CD8-positive, alpha-beta memory T cell (primary cell): ENCODE results near the gene SVIL. TPM values are rescaled to one million over a fixed set of nuclear protein-coding genes. Genes with fewer than 3 reads are reported as not detected.
A peak's percentile ranks its signal among the peaks of the same experiment; 100 is the strongest.
"Not testable (repeated sequence)": the region's sequence is repeated elsewhere in the genome, so short reads cannot be mapped to it uniquely, and the experiment has no call there.

Experiments used
- CTCF ChIA-PET: fragments of 350-600 bp; sonication (Branson Sonifier 250); formaldehyde crosslinking; loops from one replicate; lab custom pipeline; 2021; ENCODE audit warnings: antibody characterized with exemption; lab: Charles Lee
- POLR2A ChIA-PET: fragments of 350-600 bp; sonication (Branson Sonifier 250); formaldehyde crosslinking; loops from one replicate; lab custom pipeline; 2021; ENCODE audit warnings: antibody characterized with exemption; lab: Charles Lee
- DNase-seq, 5 donors: peaks; one replicate each; pipeline versions ENCODE4 v3.0.0 to v3.0.0-alpha.2; 2020 to 2022; ENCODE audit warnings: mixed read lengths in 1 of 5
- H3K27ac ChIP-seq: one replicate; pipeline ENCODE4 v1.7.0; 2013; ENCODE audit warnings: low read depth, mild to moderate bottlenecking, low read length, moderate library complexity
- H3K27me3 ChIP-seq: 2 replicates; pipeline ENCODE4 v1.7.0; 2013; ENCODE audit warnings: low read length, mild to moderate bottlenecking; ENCODE audit not compliant: insufficient read depth, poor library complexity, severe bottlenecking
- H3K36me3 ChIP-seq: 2 replicates; pipeline ENCODE4 v1.7.0; 2013; ENCODE audit warnings: mild to moderate bottlenecking, low read length, moderate library complexity; ENCODE audit not compliant: insufficient read depth
- H3K4me1 ChIP-seq: 2 replicates; pipeline ENCODE4 v1.7.0; 2013; ENCODE audit warnings: mild to moderate bottlenecking, low read length, moderate library complexity; ENCODE audit not compliant: insufficient read depth
- H3K4me3 ChIP-seq: 2 replicates; pipeline ENCODE4 v1.7.0; 2013; ENCODE audit warnings: mild to moderate bottlenecking, low read length
- H3K9me3 ChIP-seq: 2 replicates; pipeline ENCODE4 v1.7.0; 2013; ENCODE audit warnings: mild to moderate bottlenecking, low read length
- H3K27ac Mint-ChIP-seq, 8 donors: one replicate each; pipeline ENCODE4 v1.8.0; 2020 to 2021; ENCODE audit warnings: mixed read lengths in 8 of 8, mild to moderate bottlenecking in 6 of 8, inconsistent platforms in 3 of 8, moderate library complexity in 3 of 8
- H3K27me3 Mint-ChIP-seq, 2 donors: one replicate each; pipeline ENCODE4 v1.8.0; 2020 to 2021; ENCODE audit warnings: mixed read lengths in 2 of 2, mild to moderate bottlenecking in 1 of 2, moderate library complexity in 1 of 2
- H3K36me3 Mint-ChIP-seq, 3 donors: one replicate each; pipeline ENCODE4 v1.8.0; 2020 to 2021; ENCODE audit warnings: mixed read lengths in 3 of 3, inconsistent platforms in 1 of 3, mild to moderate bottlenecking in 1 of 3
- H3K4me1 Mint-ChIP-seq, 3 donors: one replicate each; pipeline ENCODE4 v1.8.0; 2020 to 2021; ENCODE audit warnings: mixed read lengths in 3 of 3, inconsistent platforms in 1 of 3, mild to moderate bottlenecking in 1 of 3
- H3K4me3 Mint-ChIP-seq, 7 donors: one replicate each; pipeline ENCODE4 v1.8.0; 2020 to 2021; ENCODE audit warnings: mixed read lengths in 7 of 7, mild to moderate bottlenecking in 6 of 7, moderate library complexity in 4 of 7, inconsistent platforms in 2 of 7
- H3K9me3 Mint-ChIP-seq, 5 donors: one replicate each; pipeline ENCODE4 v1.8.0; 2020 to 2022; ENCODE audit warnings: mixed read lengths in 5 of 5, mild to moderate bottlenecking in 3 of 5, moderate library complexity in 2 of 5, inconsistent platforms in 1 of 5
- polyA plus RNA-seq: library from polyadenylated mRNA; unstranded; fragments of 300-500 nt; fragmentation: Illumina TruSeq; gene quantifications from one replicate; pipeline ENCODE4 v1.2.3, GENCODE V29; 2021
- total RNA-seq, 2 experiments: library from RNA; stranded (reverse); gene quantifications; one replicate each; pipeline ENCODE4 v1.2.3, GENCODE V29; 2021

The SVIL gene
- total and polyA plus RNA-seq, 3 experiments from 2014 or later = 4.2 to 9.2 (median 5.9) TPM

DNA sequence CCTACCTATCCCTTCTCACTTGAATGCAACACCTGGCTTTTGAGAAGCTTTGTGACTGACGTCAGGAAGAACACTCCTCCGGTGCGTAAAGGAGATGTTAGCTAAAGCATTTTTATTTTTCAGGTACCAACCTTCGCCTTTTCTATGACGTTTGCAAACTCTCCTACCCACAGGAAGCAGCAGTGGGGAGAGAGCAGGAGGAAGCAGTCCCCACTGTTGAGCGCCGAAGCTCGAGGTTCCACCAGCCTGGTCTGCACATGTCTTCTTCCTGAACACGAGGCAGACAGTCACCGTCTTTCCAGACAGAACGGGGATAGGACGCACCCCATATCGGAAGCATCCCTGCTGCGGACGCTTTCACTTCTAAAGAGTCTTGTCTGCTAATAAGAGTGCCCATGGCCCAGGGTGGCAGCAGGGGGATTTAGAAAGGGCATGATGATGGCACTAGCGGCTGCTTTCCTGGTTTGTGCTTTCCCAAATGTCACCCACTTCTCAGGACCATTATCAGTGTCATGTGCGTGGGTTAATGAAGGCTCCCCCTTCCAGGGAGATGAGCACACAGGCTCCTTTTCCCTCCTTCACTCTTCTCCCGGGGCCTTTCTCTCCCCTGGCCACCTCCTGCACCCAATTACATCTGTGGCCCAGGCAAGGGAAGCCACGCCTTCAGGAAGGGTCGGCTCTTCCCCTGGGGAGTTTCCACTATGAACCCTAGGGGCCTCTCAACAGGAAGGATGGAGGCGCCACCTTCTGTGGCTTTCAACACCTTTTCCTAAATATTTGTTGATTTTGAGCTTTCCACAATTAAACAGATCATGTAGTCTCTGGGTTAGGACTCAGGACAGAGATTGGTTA, 147.5 kb downstream of the SVIL start:
- Mint-ChIP-seq H3K27ac (peak overlapping the region in 1 of 8 donors; percentile 26), H3K36me3 (peaks cover 16 to 53% (median 20%) of the 10 kb centered on the region in 3 donors), H3K4me3 (peak overlapping the region in 1 of 7 donors; percentile 15), H3K4me1 (peaks cover 15 to 24% (median 16%) of the 10 kb centered on the region in 3 donors)
- H3K27me3 Mint-ChIP-seq, H3K9me3 Mint-ChIP-seq, H3K9me3 ChIP-seq, H3K36me3 ChIP-seq, H3K4me1 ChIP-seq, H3K4me3 ChIP-seq, H3K27ac ChIP-seq, POLR2A ChIA-PET, H3K27me3 ChIP-seq: not testable (repeated sequence)
- CTCF ChIA-PET = interaction anchor here (0.5 to 1.5 kb wide), 2 partner anchors 9 to 101 kb away, joined by 3 to 5 read pairs; no protein-coding TSS in a partner anchor
- peak in 1 of 5 donors; percentile 33 for DNase-seq

DNA sequence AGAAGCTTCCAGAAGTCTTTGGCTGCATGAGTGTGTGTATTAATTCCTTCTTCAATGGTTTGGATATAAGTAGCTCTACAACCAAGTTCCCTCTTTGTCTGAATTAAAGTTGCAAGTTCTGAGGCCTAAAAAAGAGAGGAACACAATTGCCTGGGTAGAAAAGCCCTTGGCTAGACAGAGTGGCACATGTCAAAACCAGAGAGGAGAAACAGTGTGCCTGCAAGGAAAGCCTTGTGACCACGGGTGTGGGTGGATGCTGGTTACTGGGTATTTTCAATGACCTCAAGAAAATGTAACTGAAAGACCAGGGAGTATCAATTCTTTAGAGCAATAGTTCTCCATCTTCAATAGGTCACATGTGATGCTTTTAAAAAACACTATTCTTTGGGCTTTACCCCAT, 148.3 kb downstream of the SVIL start:
- no peaks in the 10 kb centered on the region for H3K9me3 Mint-ChIP-seq
- H3K27ac ChIP-seq = no peak overlapping the region
- ChIA-PET CTCF (interaction anchor here (1.5 kb wide), 1 partner anchor 10 kb away, joined by 5 read pairs; no protein-coding TSS in a partner anchor), POLR2A (no interaction called here)
- no peaks in the 10 kb centered on the region for H3K27me3 ChIP-seq
- peaks cover 16 to 24% (median 16%) of the 10 kb centered on the region in 3 donors for H3K4me1 Mint-ChIP-seq
- H3K9me3 ChIP-seq = no peaks in the 10 kb centered on the region
- H3K27ac Mint-ChIP-seq = peak overlapping the region in 1 of 8 donors; percentile 21
- H3K4me3 Mint-ChIP-seq = no peak overlapping the region
- H3K4me1 ChIP-seq = peaks cover 8% of the 10 kb centered on the region
- H3K4me3 ChIP-seq = no peak overlapping the region
- DNase-seq = no peak
- no peaks in the 10 kb centered on the region for H3K36me3 ChIP-seq
- H3K27me3 Mint-ChIP-seq = no peaks in the 10 kb centered on the region
- peaks cover 16 to 46% (median 17%) of the 10 kb centered on the region in 3 donors for H3K36me3 Mint-ChIP-seq

DNA sequence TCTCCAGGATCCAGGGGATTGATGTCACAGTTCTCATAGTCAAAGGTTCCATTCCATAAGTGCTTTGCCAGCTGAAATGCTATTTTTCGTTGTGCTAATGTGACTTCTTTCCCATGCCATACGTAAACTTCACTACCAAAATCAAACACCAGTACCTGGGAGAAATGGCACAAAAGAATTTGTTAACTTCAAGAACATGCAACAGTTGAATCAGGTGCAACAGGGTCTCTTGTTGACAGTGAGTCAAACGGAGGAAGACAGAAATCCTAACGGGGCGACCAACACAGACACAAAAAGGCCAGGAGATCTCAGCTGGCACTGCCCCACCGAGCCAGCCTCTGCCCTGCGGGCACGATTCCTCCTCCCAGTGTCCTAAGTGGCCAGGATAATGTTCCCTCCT, 150.1 kb downstream of the SVIL start:
- H3K27me3 ChIP-seq, DNase-seq, H3K4me3 Mint-ChIP-seq, H3K9me3 Mint-ChIP-seq, POLR2A ChIA-PET, H3K27ac ChIP-seq, CTCF ChIA-PET, H3K36me3 ChIP-seq, H3K27me3 Mint-ChIP-seq, H3K4me3 ChIP-seq, H3K9me3 ChIP-seq, H3K27ac Mint-ChIP-seq, H3K4me1 ChIP-seq: not testable (repeated sequence)
- Mint-ChIP-seq H3K4me1 (peaks cover 16 to 24% (median 16%) of the 10 kb centered on the region in 3 donors), H3K36me3 (peaks cover 11 to 49% (median 13%) of the 10 kb centered on the region in 3 donors)

DNA sequence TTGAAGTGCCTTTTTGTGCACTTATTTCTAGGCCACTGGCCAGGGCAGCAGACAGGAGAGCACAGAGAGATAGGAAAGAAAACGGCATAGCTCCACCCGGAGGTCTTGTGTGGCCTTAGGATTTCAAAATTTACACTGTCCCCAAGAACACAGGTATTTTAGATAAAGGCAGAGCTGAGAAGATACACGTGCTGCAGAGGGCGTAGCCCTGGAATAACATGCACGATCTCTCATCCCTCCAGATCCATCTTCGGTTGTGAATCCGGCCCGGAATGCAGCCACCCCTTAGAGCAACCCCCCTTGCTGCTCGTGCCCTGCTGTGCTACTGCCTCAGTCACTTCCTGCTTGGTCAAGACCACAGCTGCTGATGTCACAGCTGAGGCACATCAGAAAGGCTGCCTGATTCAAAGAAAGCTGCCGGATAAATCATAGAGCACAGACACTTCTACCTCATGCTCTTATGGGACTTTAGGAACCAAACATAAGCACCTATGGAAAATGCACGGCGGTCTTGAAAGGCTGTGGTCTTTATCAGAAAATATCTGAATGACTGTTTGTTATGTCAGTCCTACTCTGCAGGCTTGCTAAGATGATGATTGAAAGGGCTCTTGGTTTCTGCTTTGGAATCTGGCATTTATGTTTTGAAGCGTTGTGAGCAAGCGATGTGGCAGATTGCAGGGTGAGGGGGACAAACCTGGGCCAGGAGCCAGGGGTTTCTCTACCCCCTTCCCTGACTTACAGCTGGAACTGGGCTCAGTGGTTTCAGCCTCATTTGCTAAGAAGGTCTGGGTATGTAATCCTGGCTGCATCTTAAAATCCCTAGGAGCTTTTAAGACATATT, 152.0 kb downstream of the SVIL start:
- peak overlapping the region in 7 of 8 donors; percentile 7 to 87 (median 56) for H3K27ac Mint-ChIP-seq
- peaks cover 16 to 24% (median 16%) of the 10 kb centered on the region in 3 donors for H3K4me1 Mint-ChIP-seq
- H3K4me3 Mint-ChIP-seq = peak overlapping the region in 5 of 7 donors; percentile 2 to 61 (median 24)
- no peaks in the 10 kb centered on the region for H3K36me3 ChIP-seq
- H3K27me3 Mint-ChIP-seq = no peaks in the 10 kb centered on the region
- no peaks in the 10 kb centered on the region for H3K27me3 ChIP-seq
- ChIA-PET CTCF (interaction anchor here (1.0 kb wide), 1 partner anchor 14 kb away, joined by 5 read pairs; no protein-coding TSS in a partner anchor), POLR2A (no interaction called here)
- no peaks in the 10 kb centered on the region for H3K9me3 Mint-ChIP-seq
- peak in 2 of 5 donors; percentile 5 to 33 for DNase-seq
- H3K4me3 ChIP-seq = no peak overlapping the region
- H3K9me3 ChIP-seq = no peaks in the 10 kb centered on the region
- H3K27ac ChIP-seq = no peak overlapping the region
- H3K4me1 ChIP-seq = peaks cover 8% of the 10 kb centered on the region
- H3K36me3 Mint-ChIP-seq = peaks cover 4 to 41% (median 9%) of the 10 kb centered on the region in 3 donors

DNA sequence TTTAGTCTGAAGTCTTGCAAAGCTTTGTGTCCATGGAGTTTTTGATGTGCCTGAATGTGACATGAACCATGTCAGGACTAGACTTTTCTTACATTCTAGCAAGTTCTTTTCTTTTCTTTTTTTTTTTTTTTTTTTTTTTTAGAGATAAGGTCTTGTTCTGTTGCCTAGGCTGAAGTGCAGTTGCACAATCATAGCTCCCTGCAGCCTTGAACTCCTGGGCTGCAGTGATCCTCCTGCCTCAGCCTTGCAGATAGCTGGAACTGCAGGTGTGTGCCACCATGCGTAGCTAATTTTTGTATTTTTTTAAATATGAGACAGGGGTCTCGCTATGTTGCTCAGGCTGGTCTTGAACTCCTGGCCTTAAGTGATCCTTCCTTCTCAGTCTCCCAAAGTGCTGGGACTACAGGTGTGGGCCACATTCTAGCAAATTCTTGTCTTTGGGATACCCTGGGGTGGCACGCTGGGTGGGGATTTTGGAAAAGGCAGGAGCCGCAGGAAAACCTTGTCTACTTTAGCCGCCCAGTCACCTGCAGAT, 152.8 kb downstream of the SVIL start:
- no peaks in the 10 kb centered on the region for H3K9me3 Mint-ChIP-seq
- CTCF ChIA-PET = interaction anchor here (0.7 kb wide), 1 partner anchor 12 kb away, joined by 3 read pairs; no protein-coding TSS in a partner anchor
- no peak overlapping the region for H3K4me3 Mint-ChIP-seq
- H3K4me3 ChIP-seq = no peak overlapping the region
- POLR2A ChIA-PET = no interaction called here
- no peaks in the 10 kb centered on the region for H3K36me3 ChIP-seq
- peaks cover 13 to 18% (median 14%) of the 10 kb centered on the region in 3 donors for H3K4me1 Mint-ChIP-seq
- H3K27me3 Mint-ChIP-seq = no peaks in the 10 kb centered on the region
- no peaks in the 10 kb centered on the region for H3K27me3 ChIP-seq
- peaks cover 8% of the 10 kb centered on the region for H3K4me1 ChIP-seq
- H3K27ac ChIP-seq = no peak overlapping the region
- H3K36me3 Mint-ChIP-seq = peaks cover 4 to 41% (median 9%) of the 10 kb centered on the region in 3 donors
- no peaks in the 10 kb centered on the region for H3K9me3 ChIP-seq
- DNase-seq = no peak
- peak overlapping the region in 1 of 8 donors; percentile 87 for H3K27ac Mint-ChIP-seq

DNA sequence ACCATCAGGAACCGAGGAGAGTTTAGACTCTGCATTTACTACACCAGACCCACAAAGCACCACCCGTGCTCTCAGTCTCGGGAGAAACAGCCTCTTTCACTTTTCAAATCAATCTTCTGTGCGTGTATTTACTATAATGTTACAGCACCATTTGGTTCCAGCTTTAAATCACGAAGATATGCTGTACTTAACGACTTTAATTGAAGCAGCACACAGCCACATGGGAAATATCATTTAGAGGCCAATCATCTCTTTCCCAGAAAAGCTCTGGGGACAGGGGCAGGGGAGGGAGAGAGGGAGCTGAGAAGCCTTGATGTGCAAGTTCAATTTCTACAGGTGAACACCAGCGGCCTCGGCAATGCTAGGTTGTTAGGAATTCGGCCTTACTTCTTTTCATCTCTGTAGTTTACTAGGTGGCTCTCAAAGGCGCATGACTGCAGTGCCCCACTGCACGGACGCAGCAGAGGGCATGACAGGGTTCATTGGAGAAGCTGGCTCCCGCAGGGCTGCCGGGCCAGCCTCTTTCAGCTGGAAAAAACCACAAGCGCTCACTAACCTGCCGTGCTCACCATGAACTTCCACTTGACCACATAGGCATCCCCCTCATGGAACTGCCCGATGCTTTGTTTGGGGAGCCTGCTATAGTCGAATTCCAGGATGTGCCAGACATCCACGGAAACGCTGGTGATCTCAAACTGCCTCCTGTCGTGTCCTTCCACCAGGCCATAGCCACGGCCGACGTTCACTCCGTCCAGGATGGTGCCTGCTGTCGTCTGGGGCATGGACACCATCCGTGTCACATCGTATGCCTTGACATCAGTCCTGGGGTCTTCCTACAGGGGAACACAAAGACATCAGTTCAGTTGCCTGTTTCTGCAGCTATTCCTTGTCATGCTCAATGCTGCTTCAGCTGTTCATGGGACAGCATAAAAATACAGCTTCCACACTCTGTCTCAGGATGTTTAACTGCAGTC, 154.5 kb downstream of the SVIL start:
- H3K27ac ChIP-seq = no peak overlapping the region
- ChIA-PET CTCF (no interaction called here), POLR2A (no interaction called here)
- H3K9me3 ChIP-seq = no peaks in the 10 kb centered on the region
- Mint-ChIP-seq H3K36me3 (peaks cover 3 to 34% (median 9%) of the 10 kb centered on the region in 3 donors), H3K27ac (peak overlapping the region in 2 of 8 donors; percentile 23 to 89), H3K9me3 (no peaks in the 10 kb centered on the region), H3K4me3 (no peak overlapping the region), H3K27me3 (no peaks in the 10 kb centered on the region), H3K4me1 (peaks cover 11 to 16% (median 13%) of the 10 kb centered on the region in 3 donors)
- DNase-seq = no peak
- peaks cover 8% of the 10 kb centered on the region for H3K4me1 ChIP-seq
- no peaks in the 10 kb centered on the region for H3K36me3 ChIP-seq
- H3K4me3 ChIP-seq = no peak overlapping the region
- H3K27me3 ChIP-seq = no peaks in the 10 kb centered on the region
